ENCODE data around the gene GDPD2.

DNA sequence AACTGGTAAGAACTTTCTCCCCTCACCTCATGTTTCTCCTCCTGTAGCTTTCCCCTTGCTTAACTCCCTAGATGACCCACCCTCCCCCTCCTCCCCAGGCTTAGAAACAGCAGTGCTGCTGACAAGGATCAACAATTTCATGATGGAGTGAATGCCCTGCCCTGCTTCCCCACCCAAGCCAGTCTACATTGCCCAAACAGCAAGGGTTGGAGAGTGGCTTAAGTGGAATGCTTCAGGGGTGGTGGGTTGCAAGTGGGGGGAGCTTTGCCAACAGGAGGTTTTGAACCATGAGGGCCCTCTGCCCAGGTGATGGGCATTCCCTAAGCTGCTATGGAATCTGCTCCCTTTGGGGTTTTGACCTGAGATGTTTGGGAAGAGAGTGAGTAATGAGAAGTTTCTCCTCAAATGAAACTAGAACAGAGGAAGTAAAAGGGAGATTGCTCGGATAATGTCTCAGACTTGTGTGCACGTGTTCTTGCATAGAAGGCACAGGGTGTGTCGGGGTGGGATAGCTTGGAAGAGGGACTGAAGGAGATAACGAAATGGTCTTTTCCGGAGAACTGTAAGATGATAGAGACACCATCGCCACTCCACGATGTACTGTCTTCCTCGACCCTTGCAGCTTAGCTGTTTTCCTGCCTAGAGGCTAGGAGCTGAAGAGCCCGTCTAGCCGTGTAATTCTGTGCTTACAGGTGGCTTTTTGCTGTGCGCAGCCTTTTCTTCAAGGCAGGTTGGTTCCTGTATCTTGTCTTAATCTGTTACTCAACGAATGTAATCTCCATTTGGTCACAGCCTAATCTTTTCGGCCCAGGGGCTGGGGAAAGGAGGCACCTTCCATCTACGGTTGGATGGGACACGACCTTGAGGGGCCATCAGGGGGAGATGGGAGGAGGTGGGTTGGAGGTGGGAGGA, 10.1 kb downstream of the GDPD2 start:
- no peak for TF ChIP-seq GATA2 (IDR thresholded peaks at IDR 0.05; ENCODE audit: low read depth, low read length)
- no peak for TF ChIP-seq GATA3 (IDR thresholded peaks at IDR 0.05; ENCODE audit: low read depth, low read length)
